Neutrophil (primary cell): ENCODE results near the gene C9orf72.
A peak's percentile ranks its signal among the peaks of the same experiment; 100 is the strongest.
"Not testable (repeated sequence)": the region's sequence is repeated elsewhere in the genome, so short reads cannot be mapped to it uniquely, and the experiment has no call there.

Experiments used
- H3K27ac ChIP-seq: fragments of 200-600 bp; sonication (generic); 2 replicates; pipeline ENCODE4 v1.5.1; 2016; ENCODE audit warnings: mild to moderate bottlenecking, moderate library complexity
- H3K27me3 ChIP-seq: fragments of 200-600 bp; sonication (generic); 2 replicates; pipeline ENCODE4 v1.6.0; 2016; ENCODE audit warnings: mild to moderate bottlenecking
- H3K36me3 ChIP-seq: fragments of 200-600 bp; sonication (generic); 2 replicates; pipeline ENCODE4 v1.5.1; 2017
- H3K4me1 ChIP-seq, 2 experiments: fragments of 200-600 bp in 1 of 2; sonication (generic) in 1 of 2; 1 replicate in 1 of 2; 2 replicates in 1 of 2; pipeline versions ENCODE4 v1.5.1 to v1.6.1; 2013 to 2016; ENCODE audit warnings: low read depth in 1 of 2, low read length in 1 of 2, mild to moderate bottlenecking in 1 of 2, moderate library complexity in 1 of 2; ENCODE audit not compliant: control insufficient read depth in 1 of 2, insufficient read depth in 1 of 2
- H3K4me3 ChIP-seq, 2 experiments: fragments of 200-600 bp in 1 of 2; sonication (generic) in 1 of 2; 1 replicate in 1 of 2; 2 replicates in 1 of 2; pipeline ENCODE4 v1.5.1; 2013 to 2016; ENCODE audit warnings: low read depth in 1 of 2, low read length in 1 of 2, mild to moderate bottlenecking in 1 of 2, moderate library complexity in 1 of 2
- H3K9me3 ChIP-seq: fragments of 200-600 bp; sonication (generic); 2 replicates; pipeline ENCODE4 v1.5.1; 2016
- TF ChIP-seq, protein P1 (sequence below): fragments of 200-600 bp; sonication (generic); IDR thresholded peaks from 2 replicates; pipeline ENCODE4 v1.5.1; 2016; ENCODE audit warnings: antibody characterized with exemption

Gene C9orf72, protein sequence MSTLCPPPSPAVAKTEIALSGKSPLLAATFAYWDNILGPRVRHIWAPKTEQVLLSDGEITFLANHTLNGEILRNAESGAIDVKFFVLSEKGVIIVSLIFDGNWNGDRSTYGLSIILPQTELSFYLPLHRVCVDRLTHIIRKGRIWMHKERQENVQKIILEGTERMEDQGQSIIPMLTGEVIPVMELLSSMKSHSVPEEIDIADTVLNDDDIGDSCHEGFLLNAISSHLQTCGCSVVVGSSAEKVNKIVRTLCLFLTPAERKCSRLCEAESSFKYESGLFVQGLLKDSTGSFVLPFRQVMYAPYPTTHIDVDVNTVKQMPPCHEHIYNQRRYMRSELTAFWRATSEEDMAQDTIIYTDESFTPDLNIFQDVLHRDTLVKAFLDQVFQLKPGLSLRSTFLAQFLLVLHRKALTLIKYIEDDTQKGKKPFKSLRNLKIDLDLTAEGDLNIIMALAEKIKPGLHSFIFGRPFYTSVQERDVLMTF

DNA sequence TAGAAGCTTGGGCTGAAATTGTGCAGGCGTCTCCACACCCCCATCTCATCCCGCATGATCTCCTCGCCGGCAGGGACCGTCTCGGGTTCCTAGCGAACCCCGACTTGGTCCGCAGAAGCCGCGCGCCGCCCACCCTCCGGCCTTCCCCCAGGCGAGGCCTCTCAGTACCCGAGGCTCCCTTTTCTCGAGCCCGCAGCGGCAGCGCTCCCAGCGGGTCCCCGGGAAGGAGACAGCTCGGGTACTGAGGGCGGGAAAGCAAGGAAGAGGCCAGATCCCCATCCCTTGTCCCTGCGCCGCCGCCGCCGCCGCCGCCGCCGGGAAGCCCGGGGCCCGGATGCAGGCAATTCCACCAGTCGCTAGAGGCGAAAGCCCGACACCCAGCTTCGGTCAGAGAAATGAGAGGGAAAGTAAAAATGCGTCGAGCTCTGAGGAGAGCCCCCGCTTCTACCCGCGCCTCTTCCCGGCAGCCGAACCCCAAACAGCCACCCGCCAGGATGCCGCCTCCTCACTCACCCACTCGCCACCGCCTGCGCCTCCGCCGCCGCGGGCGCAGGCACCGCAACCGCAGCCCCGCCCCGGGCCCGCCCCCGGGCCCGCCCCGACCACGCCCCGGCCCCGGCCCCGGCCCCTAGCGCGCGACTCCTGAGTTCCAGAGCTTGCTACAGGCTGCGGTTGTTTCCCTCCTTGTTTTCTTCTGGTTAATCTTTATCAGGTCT lies at the start of gene C9orf72:
Gene C9orf72 (minus strand): TSS at position 564 of the 716 bp plus-strand sequence. CDS start 6,361 bp downstream, outside the sequence.
- peak within 1 kb of the TSS; percentile 99 for H3K27ac ChIP-seq
- peak within 1 kb of the TSS; percentile 74 to 78 for H3K4me3 ChIP-seq
- H3K36me3 ChIP-seq, result no peaks in the 10 kb centered on the region
- no peaks in the 10 kb centered on the region for H3K9me3 ChIP-seq
- TF ChIP-seq, protein P1, sequence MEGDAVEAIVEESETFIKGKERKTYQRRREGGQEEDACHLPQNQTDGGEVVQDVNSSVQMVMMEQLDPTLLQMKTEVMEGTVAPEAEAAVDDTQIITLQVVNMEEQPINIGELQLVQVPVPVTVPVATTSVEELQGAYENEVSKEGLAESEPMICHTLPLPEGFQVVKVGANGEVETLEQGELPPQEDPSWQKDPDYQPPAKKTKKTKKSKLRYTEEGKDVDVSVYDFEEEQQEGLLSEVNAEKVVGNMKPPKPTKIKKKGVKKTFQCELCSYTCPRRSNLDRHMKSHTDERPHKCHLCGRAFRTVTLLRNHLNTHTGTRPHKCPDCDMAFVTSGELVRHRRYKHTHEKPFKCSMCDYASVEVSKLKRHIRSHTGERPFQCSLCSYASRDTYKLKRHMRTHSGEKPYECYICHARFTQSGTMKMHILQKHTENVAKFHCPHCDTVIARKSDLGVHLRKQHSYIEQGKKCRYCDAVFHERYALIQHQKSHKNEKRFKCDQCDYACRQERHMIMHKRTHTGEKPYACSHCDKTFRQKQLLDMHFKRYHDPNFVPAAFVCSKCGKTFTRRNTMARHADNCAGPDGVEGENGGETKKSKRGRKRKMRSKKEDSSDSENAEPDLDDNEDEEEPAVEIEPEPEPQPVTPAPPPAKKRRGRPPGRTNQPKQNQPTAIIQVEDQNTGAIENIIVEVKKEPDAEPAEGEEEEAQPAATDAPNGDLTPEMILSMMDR, result no peak
- H3K27me3 ChIP-seq, result no peaks in the 10 kb centered on the region
- peaks cover 26 to 27% of the 10 kb centered on the region in 2 experiments for H3K4me1 ChIP-seq

DNA sequence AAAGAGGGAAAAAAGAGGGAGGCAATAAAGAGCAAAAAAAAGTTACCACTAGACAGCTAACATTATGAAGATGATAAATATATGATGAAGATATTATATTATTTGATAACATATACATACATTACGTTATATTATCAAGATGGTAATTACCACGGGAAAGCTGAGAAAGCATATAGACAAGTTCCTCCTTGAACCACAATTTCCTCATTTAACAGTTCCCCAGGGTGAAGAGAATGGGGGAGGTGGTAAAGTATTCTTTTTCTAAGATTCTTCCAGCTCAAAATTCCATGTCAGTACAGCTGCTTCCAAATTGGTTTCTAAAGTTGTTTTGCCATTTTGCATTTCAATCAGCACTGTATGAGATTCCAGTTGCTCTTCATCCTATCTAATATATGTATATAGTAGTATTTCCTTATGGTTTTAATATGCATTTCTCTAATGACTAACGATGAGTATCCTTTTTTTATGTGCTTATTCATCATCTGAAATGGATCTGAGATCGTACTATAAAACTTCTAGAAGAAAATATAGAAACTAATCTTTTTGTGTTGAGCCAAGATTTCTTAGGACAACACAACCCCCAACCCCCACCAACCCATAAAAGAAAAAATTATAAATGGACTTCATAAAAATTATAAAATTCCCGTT lies 49.5 kb upstream of the C9orf72 start:
- Histone ChIP-seq H3K9me3 (no peaks in the 10 kb centered on the region), H3K36me3 (no peaks in the 10 kb centered on the region), H3K4me3 (no peak overlapping the region), H3K27me3 (no peaks in the 10 kb centered on the region), H3K4me1 (peaks cover 7 to 13% of the 10 kb centered on the region in 2 experiments), H3K27ac (peak overlapping the region; percentile 72)
- TF ChIP-seq, protein P1, result no peak

DNA sequence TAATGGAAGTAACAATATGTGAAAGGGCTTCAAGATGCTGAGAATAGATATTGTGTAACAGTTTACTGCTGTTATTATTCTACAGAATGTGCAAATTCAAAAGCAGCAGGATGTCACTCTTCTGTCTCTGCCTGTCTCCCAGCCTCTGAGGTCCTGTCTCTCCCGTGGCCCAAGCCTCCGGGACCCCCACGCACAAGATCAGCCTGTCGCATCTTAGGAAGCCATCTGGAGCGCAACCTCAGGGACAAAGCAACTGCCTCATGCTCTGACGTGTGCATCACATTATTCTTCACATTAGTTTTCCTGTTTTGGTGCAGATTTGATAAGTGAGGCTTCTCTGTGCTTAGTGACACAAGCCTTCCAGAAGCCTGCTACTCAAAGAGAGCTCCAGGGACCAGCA lies 46.5 kb upstream of the C9orf72 start:
- Histone ChIP-seq H3K27me3 (no peaks in the 10 kb centered on the region), H3K27ac (no peak overlapping the region), H3K4me3 (no peak overlapping the region), H3K36me3 (no peaks in the 10 kb centered on the region), H3K4me1 (peaks cover 7 to 13% of the 10 kb centered on the region in 2 experiments), H3K9me3 (no peaks in the 10 kb centered on the region)
- TF ChIP-seq, protein P1, result no peak

DNA sequence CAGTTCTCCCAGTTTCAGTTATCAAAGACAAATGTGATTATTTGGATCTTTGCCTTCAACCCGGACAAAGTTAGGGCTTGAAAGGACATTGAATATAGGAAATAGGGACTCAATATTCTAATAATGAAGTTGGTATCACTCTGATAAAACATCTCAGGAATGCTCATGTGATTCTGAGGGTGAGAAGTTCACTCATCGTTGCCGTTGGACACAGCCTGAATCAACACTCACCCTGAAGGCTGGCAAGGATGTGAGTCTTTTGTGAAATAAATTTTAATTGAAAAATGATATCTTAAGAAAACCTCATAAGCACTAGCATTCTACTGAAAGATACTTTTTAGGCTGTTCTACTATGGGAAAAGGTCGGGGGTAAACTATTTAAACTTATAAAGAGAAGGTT lies 44.8 kb upstream of the C9orf72 start:
- Histone ChIP-seq H3K4me3 (no peak overlapping the region), H3K27ac (no peak overlapping the region), H3K4me1 (peaks cover 7 to 10% of the 10 kb centered on the region in 2 experiments)

DNA sequence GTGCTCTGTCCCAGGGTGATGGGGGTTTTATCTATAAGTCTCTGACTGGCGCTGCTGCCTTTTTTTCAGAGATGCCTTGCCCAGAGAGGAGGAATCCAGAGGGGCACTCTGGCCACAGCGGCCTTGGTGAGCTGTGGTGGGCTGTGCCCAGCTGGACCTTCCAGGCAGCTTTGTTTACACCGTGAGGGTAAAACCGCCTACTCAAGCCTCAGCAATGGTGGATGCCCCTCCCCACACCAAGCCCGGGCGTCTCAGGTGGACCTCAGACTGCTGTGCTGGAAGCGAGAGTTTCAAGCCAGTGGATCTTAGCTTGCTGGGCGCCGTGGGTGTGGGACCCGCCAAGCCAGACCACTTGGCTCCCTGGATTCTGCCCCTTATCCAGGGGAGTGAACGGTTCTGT lies 41.3 kb upstream of the C9orf72 start:
- Histone ChIP-seq H3K36me3 (no peaks in the 10 kb centered on the region), H3K4me1 (no peaks in the 10 kb centered on the region), H3K27me3 (no peaks in the 10 kb centered on the region), H3K27ac (no peak overlapping the region), H3K4me3 (no peak overlapping the region), H3K9me3 (no peaks in the 10 kb centered on the region)
- TF ChIP-seq, protein P1, result no peak

More for the DNA sequence above, 44.8 kb upstream of the C9orf72 start:
- Histone ChIP-seq H3K9me3 (no peaks in the 10 kb centered on the region), H3K36me3 (no peaks in the 10 kb centered on the region), H3K27me3 (no peaks in the 10 kb centered on the region)
- TF ChIP-seq, protein P1, result no peak

DNA sequence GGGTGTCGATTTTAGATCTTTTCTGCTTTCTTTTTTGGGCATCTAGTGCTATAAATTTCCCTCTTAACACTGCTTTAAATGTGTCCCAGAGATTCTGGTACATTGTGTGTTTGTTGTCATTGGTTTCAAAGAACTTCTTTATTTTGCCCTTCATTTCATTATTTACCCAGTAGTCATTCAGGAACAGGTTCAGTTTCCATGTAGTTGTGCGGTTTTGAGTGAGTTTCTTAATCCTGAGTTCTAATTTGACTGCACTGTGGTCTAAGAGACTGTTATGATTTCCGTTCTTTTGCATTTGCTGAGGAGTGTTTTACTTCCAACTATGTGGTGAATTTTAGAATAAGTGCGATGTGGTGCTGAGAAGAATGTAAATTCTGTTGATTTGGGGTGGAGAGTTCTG lies 38.8 kb upstream of the C9orf72 start:
- H3K36me3 ChIP-seq, H3K27ac ChIP-seq, H3K4me1 ChIP-seq, H3K4me3 ChIP-seq, H3K9me3 ChIP-seq, H3K27me3 ChIP-seq: not testable (repeated sequence)
